Caki2 (cell line): ENCODE results near the gene MS4A15. TPM values are rescaled to one million over a fixed set of nuclear protein-coding genes. Genes with fewer than 3 reads are reported as not detected.
"Not testable (repeated sequence)": the region's sequence is repeated elsewhere in the genome, so short reads cannot be mapped to it uniquely, and the experiment has no call there.

Source experiments
- DNase-seq: peaks from one replicate; pipeline ENCODE4 v3.0.0-alpha.2; 2015; ENCODE audit warnings: low read depth
- in situ Hi-C: cut with HindIII; loops from 2 replicates; pipeline ENCODE4 v1.10.0; 2016; ENCODE audit warnings: low sequenced_read_pairs, low pct_unique_long_range_greater_than_20kb, mixed read lengths
- total RNA-seq: library from RNA; depleted of rRNA; stranded (reverse); fragments of >200 nt; shearing (Covaris generic); gene quantifications from 2 replicates; pipeline ENCODE4 v1.2.3, GENCODE V29; 2014; ENCODE audit warnings: low replicate concordance; rRNA removed

The MS4A15 gene, protein sequence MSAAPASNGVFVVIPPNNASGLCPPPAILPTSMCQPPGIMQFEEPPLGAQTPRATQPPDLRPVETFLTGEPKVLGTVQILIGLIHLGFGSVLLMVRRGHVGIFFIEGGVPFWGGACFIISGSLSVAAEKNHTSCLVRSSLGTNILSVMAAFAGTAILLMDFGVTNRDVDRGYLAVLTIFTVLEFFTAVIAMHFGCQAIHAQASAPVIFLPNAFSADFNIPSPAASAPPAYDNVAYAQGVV
- total RNA-seq = not detected in 2 replicates

- in situ Hi-C loops = no loop called here
- no peak for DNase-seq
Observed at GRCh38 chr11:60756307-60757032, at the start of gene MS4A15. TSS of gene MS4A15 (plus strand) at chr11:60756867. CDS start at chr11:60763734, 6,867 bp downstream.

DNA sequence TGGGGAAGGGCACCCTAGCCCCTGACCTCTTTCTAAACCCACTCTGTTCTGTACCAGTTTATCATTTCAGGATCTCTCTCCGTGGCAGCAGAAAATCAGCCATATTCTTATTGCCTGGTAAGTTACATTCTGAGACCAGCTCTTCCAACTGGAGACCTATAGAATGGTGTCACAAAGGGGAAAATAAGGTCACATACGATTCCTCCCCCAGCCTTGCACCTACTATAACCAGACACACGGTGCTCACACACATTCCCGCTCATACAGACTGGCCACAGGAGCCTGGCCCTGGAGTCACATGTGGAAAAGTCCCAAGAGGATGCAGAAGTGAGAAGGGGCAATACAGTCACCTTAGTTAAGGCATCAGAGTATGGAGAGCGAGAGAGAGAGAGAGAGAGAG is 49.7 kb upstream of the MS4A15 start:
- DNase-seq = no peak
- in situ Hi-C loops = no loop called here

- DNase-seq = no peak
- in situ Hi-C loops = no loop called here
Observed at GRCh38 chr11:60710482-60710881, 46.2 kb upstream of the MS4A15 start.

- in situ Hi-C loops = no loop called here
Observed at GRCh38 chr11:60711276-60711675, 45.4 kb upstream of the MS4A15 start.

DNA sequence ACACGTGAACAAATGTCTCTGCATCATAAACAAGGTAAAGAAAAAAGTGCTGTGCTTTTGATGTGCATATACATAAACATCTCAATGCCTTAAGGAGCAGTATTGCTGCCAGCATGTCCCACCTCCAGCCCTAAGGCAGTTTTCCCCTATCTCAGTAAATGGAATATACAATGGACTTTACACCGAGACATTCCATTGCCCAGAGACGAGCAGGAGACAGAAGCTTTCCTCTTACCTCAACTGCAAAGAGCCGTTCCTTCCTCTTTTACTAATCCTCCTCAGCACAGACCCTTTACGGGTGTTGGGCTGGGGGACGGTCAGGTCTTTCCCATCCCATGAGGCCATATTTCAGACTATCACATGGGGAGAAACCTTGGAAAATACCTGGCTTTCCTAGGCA is 43.2 kb upstream of the MS4A15 start:
- DNase-seq, in situ Hi-C loops: not testable (repeated sequence)

More at GRCh38 chr11:60711276-60711675, 45.4 kb upstream of the MS4A15 start:
- DNase-seq = no peak

- no peak for DNase-seq
- in situ Hi-C loops = no loop called here
Observed at GRCh38 chr11:60717956-60718355, 38.7 kb upstream of the MS4A15 start.

DNA sequence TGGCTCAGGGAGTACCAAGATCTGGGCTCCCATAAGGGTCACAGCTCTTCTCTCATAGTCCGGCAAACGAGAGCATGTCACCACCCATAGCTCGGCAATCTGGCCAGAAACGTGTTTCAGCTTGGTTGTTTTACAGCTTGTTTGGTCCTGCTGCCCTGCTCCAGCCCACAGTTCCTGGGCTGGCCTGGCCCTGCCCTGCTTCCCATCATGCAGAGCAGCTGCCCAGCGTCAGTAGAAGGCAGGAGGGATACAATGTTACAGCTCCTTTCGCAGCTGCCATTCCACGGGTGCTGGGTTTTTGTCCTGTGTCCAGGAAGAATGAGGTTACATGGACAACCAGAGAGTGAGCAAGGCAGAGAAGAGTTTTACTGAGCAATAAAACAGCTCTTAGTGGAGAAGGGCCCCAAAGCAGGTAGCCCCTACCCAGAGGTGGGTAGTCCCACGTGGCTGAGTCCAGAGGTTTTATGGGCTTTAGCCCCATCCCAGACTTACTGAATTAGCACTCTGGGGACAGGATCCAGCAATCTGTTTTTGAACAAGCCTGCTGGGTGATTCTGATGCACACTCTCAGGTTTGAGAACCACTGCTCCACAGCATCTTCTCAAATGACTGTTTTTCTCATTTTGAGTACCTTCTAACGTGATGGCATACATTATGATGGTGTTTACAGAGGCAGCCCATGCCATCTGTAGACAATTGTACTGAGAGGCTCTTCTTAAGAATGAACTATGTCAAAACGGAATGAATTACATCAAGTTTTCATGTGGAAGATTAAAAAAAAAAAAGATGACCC is 37.9 kb upstream of the MS4A15 start:
- in situ Hi-C loops = no loop called here
- DNase-seq = no peak

DNA sequence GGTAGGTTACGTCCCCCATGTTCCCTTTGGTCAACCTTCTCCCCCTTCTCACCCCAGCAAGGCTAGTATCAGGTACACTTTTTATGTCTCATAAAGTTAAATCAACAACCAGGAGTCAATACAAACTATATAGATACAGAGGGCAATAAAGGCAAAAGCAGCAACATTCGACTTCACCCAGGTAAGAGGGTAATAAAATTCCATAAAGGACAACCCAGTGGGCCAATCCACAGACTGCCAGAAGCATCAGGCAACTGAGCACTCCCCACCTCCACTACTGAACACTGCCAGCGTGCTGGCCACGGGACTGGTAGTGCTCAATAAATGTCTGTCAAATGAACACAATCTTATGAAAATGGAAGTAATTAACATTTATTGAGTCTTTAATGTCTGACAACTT is 37.3 kb upstream of the MS4A15 start:
- no peak for DNase-seq
- in situ Hi-C loops = no loop called here

- in situ Hi-C loops = no loop called here
- DNase-seq = no peak
Observed at GRCh38 chr11:60720460-60720859, 36.2 kb upstream of the MS4A15 start.

GRCh38 chr11:60724420-60724819 is 32.2 kb upstream of the MS4A15 start, which contains the start of gene MS4A18:
TSS of gene MS4A18 (plus strand) at chr11:60724720.
- in situ Hi-C loops = no loop called here
- DNase-seq = no peak

DNA sequence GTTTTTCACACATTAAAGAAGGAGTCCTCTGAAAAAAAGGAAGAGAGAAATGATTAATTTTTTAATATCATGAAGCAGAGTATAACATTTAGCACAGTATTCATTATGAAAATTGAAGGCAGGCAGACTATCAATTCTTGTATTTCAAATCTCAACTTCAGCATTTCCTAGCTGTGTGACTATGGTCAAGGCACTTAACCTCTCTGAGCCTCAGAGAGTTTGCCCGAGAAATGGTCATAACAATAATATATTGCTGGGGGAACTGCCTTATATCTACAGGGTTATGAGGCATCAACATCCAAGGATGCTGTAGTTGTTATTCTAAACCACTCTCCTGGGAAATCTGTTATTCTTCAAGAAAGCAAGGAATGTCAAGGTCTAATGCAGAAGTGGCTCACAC is 31.1 kb upstream of the MS4A15 start:
- in situ Hi-C loops = no loop called here
- no peak for DNase-seq

DNA sequence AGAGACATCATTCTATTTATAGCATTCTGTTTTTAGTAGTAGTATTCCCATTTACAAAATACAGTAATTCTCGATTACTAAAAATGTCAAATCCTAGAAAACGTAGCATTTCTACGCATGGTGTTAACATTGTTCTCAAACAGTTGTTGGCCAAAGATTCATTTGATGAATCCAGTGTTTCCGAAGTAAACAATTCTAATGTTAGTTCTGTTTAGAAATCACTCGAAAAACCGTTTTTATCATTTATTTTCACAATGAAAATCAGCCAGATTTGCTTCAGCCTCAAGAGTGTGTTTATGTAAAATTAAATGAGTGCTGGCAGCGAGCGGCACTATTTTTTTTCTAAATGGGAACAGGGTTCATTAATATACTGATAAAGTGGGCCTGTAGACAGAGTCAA is 25.1 kb upstream of the MS4A15 start:
- no peak for DNase-seq
- in situ Hi-C loops = no loop called here

DNA sequence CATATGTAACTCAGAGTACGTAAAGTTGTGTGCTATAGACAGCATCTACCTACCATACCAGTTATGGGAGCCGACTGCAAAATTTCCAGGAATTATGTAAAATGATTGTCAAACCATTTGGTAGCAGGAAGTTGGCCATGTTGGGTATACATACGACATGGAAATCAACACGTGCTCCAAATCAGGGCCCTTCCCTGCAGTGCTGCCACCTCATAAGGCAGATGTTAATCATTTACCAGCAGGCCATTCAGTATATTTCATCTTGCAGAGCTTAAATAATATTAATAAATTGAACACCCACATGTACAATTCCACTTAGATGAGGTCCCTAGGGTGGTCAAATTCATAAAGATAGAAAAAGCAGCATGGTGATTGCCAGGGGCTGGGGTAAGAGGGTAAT is 22.4 kb upstream of the MS4A15 start:
- in situ Hi-C loops = no loop called here
- no peak for DNase-seq

DNA sequence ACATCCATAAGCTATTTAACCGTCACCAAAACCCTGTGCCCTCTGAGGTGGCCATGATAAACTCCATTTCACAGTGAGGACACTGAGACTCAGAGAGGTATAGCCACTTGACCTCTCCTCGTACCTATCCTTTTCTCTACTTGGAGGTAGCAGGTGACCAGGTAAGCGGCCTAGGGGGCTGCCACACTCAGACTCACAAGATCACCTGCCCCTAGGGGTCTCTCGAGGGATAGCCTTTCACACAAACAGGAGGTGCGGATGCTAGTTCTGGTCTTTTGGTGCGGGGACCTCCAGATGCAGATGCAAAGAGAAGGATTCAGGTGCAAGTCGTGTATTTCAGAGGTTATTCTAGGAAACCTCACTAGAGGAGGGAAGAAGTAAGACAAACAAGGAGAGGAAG is 17.6 kb upstream of the MS4A15 start:
- in situ Hi-C loops = no loop called here

GRCh38 chr11:60740573-60740972 is 16.1 kb upstream of the MS4A15 start:
- no peak for DNase-seq
- in situ Hi-C loops = no loop called here

More for the DNA sequence above, 17.6 kb upstream of the MS4A15 start:
- DNase-seq = no peak

DNA sequence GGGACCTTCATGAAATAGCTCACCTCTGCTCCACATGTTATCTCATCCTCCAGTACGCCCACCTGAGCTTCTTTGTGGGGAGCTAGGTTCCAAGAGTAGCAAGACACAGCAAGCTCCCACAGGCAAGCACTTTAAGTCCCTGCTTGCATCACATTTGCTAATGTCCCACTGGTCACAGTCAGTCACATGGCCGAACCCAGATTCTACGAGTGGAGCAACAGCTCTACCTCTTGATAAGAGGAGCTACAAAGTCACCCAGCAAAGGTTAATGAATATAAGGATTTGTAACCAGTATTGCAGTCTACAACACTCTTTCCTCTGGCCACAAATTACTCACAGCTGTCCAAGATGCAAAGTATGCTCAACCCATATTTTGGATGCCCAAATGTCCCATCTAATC is 15.2 kb upstream of the MS4A15 start:
- DNase-seq = no peak
- in situ Hi-C loops = no loop called here

GRCh38 chr11:60743058-60743457 is 13.6 kb upstream of the MS4A15 start:
- no peak for DNase-seq
- in situ Hi-C loops = no loop called here

- DNase-seq = no peak
- in situ Hi-C loops = no loop called here
Observed at GRCh38 chr11:60744114-60744513, 12.6 kb upstream of the MS4A15 start.

GRCh38 chr11:60747359-60747873 is 9.3 kb upstream of the MS4A15 start:
- in situ Hi-C loops = no loop called here
- no peak for DNase-seq
